ENCODE data around the gene JAG2.
A peak's percentile ranks its signal among the peaks of the same experiment; 100 is the strongest.

The JAG2 gene

DNA sequence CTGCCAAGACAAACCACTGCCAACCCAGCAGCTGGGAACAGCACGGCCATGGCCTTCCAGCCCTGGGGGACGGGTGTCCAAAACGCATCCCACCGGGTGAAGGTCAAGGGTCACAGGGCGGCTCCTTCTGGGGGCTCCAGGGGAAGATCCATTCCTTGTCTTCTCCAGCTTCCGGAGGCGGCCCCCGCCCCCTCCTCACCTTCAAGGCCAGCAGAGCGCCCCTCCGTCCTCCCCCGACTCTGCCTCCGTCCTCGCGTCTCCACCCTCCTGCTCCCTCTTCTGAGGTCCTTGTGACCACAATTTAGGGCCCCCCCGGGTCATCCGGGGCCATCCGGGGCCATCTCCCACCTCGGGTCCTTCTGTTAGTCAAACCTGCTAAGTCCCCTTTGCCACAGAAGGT lies 16.4 kb upstream of the JAG2 start:
- DNase-seq (ENCODE audit: low read depth), result no peak
- H3K4me3 ChIP-seq (ENCODE audit: low read length), result no peak overlapping the region
- TF ChIP-seq CTCF (IDR thresholded peaks at IDR 0.05; ENCODE audit: insufficient read depth, low read depth, low read length, missing control alignments), result no peak

DNA sequence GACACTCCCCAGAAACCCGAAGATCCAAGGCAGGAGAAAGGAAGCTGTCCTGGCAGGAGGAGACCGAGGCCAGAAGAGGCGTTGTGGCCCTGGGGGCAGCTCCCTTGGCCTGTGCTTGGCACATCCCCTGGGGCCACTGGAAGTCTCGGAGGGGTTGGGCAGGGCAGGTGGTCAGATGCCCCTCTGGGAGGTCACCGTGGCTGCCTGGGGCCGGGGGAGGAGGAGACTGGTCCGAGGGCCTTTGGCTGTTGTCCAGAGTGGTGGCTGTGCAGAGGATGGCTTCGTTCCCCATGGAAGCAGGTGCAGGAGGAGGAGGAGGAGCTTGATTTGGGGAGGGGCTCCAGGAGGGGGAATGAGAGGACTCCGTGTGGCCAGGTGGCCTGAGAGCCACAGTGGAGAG lies 15.9 kb upstream of the JAG2 start:
- no peak for TF ChIP-seq CTCF (IDR thresholded peaks at IDR 0.05; ENCODE audit: insufficient read depth, low read depth, low read length, missing control alignments)
- no peak overlapping the region for H3K4me3 ChIP-seq (ENCODE audit: low read length)
- DNase-seq (ENCODE audit: low read depth), result no peak

DNA sequence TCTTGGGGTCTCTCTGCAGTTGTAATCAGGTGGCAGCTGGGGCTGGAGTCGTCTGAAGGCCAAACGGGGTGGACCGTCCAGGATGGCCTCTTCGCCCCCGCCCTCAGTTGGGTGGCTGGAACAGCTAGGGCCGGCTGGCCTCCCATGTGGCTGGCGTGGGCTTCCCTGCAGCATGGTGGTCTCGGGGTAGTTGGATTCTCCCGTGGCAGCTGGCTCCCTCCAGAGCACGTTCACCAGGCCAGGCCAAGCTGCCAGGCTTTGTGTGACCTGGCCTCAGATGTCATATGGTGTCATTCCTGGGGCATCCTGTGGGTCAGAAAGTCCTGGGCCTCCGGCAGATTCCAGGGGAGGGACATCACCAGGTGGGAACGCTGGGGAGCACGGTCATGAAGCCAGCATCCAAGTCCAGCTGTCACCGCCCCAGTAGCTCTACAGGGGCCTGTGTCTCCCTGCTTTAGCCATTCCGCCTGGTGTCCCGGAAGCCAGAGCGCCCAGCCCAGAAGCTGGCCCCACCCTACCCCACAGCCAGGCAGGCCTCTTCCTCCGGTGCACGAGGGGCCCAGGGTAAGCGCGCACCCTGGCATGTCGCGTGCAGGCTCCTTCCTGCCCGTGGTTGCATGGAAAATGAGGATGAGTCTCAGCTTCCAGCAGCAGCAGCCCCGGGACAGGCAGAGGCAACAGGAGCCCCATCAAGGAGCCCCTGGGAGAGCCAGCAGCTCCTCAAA lies 13.9 kb upstream of the JAG2 start:
- TF ChIP-seq CTCF (IDR thresholded peaks at IDR 0.05; ENCODE audit: insufficient read depth, low read depth, low read length, missing control alignments), result no peak
- no peak overlapping the region for H3K4me3 ChIP-seq (ENCODE audit: low read length)
- peak; percentile 34 for DNase-seq (ENCODE audit: low read depth)

DNA sequence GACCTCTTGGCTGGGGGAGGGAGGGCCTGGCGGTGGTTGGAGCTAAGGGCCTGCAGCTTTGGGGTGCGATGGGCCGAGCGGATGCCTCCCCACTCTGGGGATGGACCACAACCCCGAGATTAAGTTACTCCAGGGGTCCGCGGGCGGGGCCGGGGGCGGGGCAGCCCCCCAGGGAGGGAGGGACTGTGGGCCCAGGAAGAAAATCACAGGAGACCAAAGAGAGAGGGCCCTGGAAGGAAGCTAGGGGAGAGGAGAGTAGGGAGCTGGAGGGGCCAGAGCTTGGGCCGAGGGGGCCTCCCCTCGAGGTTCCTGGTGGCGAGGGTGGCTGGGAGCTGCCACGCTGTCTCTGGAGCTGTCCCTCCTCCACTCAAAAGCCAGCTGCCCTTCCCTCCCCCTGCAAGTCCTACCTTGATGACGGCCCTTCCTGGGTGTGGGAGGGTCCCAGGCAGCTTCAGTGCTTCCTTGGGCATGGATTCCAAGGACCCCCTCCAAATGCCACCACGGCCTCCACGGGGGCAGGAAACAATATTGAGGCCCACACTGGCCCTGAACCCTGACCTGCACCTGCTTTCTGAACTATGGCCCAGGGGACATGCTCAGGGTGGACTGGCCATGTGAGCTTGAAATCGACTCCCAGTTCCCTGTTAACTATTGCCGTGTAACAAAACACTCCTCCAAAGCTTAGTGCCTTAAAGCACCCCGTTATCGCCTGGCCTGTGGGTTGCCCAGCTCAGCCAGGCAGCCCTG lies 13.1 kb upstream of the JAG2 start:
- no peak for DNase-seq (ENCODE audit: low read depth)
- no peak overlapping the region for H3K4me3 ChIP-seq (ENCODE audit: low read length)
- TF ChIP-seq CTCF (IDR thresholded peaks at IDR 0.05; ENCODE audit: insufficient read depth, low read depth, low read length, missing control alignments), result no peak

DNA sequence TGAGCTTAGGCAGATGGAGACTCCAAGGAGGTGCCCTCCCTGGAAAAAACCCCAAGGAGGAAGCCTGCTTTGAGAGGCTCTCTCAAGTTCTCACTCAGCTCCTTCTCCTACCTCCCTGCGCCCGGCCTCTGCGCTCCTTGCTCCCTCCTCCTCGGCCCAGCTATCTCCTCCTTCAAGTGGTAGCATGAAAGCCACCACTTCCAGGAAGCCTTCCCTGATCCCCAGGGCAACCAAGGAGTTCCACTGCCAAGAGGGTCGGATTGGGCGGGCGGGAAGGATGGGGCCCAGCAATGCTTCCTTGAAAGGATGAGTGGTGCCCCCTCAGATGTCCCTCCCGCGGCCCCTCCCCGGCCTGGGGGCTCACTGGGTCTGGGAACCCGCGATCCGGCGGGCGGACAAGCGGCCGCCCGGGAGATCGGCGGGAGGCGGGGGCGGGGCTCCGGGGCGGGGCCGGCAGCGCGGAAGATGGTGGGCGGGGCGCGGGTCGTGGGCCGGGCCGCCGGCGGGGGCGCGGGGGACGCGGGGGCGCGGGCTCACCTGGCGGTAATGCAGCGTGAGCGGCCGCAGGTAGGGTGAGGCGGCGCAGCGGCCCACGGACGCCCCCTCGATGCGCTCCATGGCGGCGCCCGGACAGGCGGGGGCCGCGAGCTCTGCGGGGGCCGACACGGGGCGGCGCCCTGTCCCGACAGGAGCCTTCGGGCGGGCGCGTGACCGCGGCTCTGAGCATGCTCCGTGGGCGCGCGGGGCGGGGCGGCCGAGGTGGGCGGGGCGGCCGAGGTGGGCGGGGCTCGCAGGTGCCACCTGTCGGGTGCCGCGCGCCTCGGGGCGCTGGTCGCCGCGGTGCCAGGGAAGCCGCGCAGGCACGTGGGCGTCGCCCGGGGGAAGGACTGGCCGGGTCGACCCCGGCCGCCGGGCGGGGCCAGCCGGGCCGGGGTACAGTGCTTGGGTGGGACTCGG lies 12.3 kb upstream of the JAG2 start, which contains the start of gene NUDT14:
TSS of gene NUDT14 (minus strand) at position 721 of the 957 bp plus-strand sequence. CDS start at position 618, 103 bp downstream.
- peak; percentile 83 for DNase-seq (ENCODE audit: low read depth)
- peak within 1 kb of the TSS; percentile 55 for H3K4me3 ChIP-seq (ENCODE audit: low read length)
- no peak for TF ChIP-seq CTCF (IDR thresholded peaks at IDR 0.05; ENCODE audit: insufficient read depth, low read depth, low read length, missing control alignments)

GRCh38 chr14:105179191-105179590 lies 10.6 kb upstream of the JAG2 start:
- TF ChIP-seq CTCF (IDR thresholded peaks at IDR 0.05; ENCODE audit: insufficient read depth, low read depth, low read length, missing control alignments), result no peak
- no peak overlapping the region for H3K4me3 ChIP-seq (ENCODE audit: low read length)
- no peak for DNase-seq (ENCODE audit: low read depth)

All from epithelial cell of esophagus (primary cell).